Right renal pelvis (tissue), 4 donors: ENCODE results near the gene SLC22A7. TPM values are rescaled to one million over a fixed set of nuclear protein-coding genes. Genes with fewer than 3 reads are reported as not detected.

ENCODE experiments used
- DNase-seq, 4 donors: peaks; one replicate each; pipeline ENCODE4 v3.0.0-alpha.2; 2013; ENCODE audit warnings: low read depth in 4 of 4, low spot score in 3 of 4, missing footprints in 1 of 4
- polyA plus RNA-seq, 4 donors: library from polyadenylated mRNA; unstranded; fragments of 120-200 nt; gene quantifications; one replicate each; pipeline ENCODE4 v1.2.1, GENCODE V29; 2013; ENCODE audit not compliant: insufficient read length in 4 of 4

Gene SLC22A7
- polyA plus RNA-seq, 4 donors = 0.24 to 2.5 (median 0.86) TPM

DNA sequence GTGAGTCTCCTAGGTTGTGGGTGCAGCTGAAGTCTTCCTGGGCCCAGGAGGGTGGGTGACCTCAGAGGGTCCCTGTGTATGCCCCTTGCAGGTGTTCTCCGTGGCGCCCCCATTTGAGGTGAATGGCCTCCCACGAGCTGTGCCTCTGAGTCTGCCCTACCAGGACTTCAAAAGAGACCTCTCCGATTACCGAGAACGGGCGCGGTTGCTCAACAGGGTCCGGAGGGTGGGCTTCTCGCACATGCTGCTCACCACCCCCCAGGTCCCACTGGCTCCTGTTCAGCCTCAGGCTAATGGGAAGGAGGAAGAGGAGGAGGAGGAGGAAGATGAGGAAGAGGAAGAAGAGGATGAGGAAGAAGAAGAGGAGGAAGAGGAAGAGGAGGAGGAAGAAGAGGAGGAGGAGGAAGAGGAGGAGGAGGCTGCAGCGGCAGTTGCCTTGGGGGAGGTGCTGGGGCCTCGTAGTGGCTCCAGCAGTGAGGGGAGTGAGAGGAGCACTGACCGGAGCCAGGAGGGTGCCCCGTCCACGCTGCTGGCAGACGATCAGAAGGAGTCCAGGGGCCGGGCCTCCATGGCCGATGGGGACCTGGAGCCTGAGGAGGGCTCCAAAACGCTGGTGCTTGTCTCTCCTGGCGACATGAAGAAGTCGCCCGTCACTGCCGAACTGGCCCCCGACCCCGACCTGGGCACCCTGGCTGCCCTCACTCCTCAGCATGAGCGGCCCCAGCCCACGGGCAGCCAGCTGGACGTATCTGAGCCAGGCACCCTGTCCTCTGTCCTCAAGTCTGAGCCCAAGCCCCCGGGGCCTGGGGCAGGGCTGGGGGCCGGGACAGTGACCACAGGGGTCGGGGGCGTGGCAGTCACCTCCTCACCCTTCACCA is 15.2 kb upstream of the SLC22A7 start:
- no peak for DNase-seq

- no peak for DNase-seq
These were observed 14.6 kb upstream of the SLC22A7 start for GRCh38 chr6:43283514-43283901.

DNA sequence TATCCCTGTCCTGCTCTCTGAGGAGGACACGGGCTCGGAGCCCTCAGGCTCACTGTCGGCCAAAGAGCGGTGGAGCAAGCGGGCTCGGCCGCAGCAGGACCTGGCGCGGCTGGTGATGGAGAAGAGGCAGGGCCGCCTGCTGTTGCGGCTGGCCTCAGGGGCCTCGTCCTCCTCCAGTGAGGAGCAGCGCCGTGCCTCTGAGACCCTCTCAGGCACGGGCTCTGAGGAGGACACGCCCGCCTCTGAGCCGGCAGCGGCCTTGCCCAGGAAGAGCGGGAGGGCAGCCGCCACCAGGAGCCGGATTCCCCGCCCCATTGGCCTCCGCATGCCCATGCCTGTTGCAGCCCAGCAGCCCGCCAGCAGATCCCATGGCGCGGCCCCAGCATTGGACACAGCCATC is 14.2 kb upstream of the SLC22A7 start:
- DNase-seq = no peak

DNA sequence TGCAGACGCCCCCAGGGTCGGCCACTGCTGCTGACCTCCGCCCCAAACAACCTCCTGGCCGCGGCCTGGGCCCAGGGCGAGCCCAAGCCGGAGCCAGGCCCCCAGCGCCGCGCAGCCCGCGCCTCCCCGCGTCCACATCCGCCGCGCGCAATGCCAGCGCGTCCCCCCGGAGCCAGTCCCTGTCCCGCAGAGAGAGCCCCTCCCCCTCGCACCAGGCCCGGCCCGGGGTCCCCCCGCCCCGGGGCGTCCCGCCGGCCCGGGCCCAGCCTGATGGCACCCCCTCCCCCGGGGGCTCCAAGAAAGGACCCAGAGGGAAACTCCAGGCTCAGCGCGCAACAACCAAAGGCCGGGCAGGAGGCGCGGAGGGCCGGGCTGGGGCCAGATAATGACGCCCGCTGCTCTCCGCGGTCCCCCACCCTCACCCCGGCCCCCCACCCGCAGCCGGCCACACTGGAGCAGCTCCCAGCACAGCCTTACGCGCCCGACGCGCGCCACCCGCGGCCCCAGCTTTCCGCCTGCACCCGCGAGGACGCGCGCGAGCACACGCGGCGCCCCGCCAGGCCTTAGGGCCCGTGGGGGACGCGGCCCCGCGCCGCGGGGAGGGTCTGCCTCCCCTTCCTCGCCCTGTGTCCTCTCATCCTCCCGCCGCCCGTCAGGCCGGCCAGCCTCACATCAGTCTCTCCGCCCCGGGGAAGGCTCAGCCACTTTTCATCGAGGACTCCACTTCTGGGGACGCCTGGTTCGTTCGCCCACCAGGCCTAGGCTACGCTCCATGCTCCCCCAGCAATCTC is 12.9 kb upstream of the SLC22A7 start:
- no peak for DNase-seq

GRCh38 chr6:43285832-43286231 is 12.2 kb upstream of the SLC22A7 start:
- no peak for DNase-seq

- DNase-seq = no peak
These were observed 11.5 kb upstream of the SLC22A7 start for GRCh38 chr6:43286456-43286979.

DNA sequence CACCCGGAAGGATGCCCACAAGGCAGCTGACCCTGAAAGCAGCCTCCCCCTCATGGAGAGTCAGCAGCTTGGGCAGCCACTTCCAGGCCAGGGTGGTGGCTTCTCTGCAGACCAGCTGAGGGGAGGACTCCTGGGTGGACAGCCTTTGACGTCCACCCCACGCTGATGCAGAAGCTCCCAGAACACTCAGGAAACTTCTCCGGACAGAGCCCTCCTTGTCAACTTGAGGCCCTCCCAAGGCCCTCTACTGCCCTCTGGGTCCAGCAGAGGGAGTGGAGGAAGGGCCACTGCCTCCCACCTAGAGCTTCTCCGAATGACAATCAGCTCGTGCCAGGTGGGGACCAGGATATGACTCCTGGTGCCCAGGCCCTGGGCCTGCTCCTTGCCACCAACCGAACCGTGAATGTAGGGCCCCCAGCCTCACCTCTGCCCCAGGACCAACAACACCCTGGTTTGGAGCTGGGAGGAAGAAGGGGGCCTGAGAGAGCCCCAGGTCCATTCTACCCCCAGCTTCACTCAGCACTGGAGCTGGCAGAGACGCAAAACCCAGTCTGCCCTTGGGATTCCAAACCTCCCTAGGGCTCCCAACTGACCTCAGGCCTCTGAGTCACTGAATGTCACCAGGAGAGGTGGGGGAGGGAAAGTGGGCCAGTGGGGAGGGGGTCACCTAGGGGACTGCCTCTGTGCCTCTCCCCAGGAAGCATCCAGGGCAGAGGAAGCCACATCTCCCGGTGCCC is 10.9 kb upstream of the SLC22A7 start:
- DNase-seq = no peak

GRCh38 chr6:43287717-43288679 is 10.1 kb upstream of the SLC22A7 start:
- no peak for DNase-seq

- no peak for DNase-seq
These were observed 7.6 kb upstream of the SLC22A7 start for GRCh38 chr6:43290339-43290904.

DNA sequence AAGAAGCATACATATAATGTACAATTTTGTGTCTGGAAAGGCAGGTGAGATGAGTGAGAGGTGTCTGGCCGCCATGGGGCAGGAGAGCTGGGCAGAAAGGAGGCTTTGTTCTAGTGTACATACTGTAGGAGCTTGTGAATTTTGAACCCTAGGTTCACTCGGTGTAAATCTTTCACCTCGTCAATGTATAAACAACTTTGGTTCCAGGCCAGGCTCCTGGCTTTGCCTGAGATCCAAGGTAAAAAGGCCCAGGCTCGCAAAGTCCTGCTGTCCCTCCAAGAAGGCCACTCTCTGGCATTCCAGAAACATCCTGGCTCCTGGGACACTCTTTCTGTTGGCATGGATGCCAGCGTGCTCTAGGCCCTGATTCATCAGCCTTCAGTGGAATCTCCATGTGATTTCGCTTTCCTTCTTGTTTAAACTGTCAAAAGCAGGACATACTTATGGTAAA is 7.1 kb upstream of the SLC22A7 start:
- DNase-seq = no peak

DNA sequence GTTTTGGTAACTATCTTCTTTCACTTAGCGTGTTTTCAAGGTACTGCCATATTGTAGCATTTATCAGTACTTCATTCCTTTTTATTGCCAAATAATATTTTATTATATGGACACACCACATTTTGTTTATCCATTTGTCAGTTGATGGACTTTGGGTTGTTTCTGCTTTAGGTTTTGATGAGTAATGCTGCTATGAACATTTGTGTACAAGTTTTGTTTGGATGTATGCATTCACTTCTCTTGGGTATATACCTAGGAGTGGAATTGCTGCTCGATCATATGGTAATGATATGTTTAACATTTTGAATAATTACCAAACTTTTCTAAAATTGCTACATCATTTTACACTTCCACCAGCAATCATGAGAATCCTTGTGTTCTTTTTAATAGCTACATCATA is 6.4 kb upstream of the SLC22A7 start:
- no peak for DNase-seq

GRCh38 chr6:43292341-43292740 is 5.7 kb upstream of the SLC22A7 start:
- no peak for DNase-seq

DNA sequence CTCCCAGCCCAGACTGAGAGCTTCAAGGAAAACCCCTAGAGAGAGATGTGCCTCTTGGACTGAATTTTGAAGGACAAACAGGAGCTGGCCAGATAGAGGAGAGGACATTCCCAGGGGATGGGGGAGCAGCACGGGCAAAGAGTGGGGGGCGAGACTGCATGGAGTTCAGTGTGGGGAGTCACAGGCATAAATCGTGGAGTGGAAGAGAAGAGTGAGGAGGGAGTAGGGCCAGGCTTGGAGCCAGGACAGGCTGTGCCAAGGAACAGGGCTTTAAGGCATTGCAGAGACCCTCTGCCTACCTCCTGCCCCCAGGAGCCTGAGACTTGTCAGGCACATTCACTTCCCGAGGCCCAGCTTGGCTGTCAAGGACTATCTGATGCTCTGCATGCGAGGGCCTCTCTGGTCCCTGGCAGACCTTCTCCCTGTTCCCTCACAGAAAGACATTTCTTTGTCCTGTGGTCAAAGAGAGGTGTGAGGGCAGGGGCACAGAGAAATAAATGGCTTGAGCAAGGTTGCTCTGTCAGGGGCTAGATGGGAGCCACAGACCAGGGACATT is 5.2 kb upstream of the SLC22A7 start:
- no peak for DNase-seq

GRCh38 chr6:43293698-43294097 is 4.4 kb upstream of the SLC22A7 start:
- DNase-seq = no peak

- no peak for DNase-seq
These were observed 3.5 kb upstream of the SLC22A7 start for GRCh38 chr6:43294536-43294935.

DNA sequence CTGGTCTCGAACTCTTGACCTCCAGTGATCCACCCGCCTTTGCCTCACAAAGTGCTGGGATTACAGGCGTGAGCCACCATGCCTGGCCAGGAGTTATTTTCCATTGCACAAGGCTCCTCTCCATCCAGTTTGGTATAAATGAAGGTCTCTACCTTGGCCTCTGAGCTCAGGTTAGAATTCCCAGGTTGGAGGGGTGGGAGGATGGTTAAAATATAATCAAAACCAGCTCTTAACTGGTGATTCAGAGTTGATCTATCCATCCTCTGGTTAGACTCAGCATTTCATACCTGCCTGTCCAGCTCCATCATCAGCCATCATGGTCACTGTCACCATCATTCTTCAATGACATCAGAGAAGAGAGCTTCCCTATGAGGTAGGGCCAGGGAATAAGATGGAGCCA is 2.6 kb upstream of the SLC22A7 start:
- DNase-seq = no peak

GRCh38 chr6:43296780-43297497 is 1.1 kb upstream of the SLC22A7 start:
- no peak for DNase-seq

- DNase-seq = no peak
These were observed 691 bp downstream of the SLC22A7 start for GRCh38 chr6:43298565-43299337.
